Colon (tissue), 2 donors: Measurements from ENCODE around the gene RCVRN.

Source experiments
- FAIRE-seq: peaks from 2 replicates; lab custom pipeline; 2012; peaks lifted over from hg19 to GRCh38; lab: Jason Lieb, UNC
- donor health status: control.
- donor health status: control.

RCVRN gene

GRCh38 chr17:9905078-9905415 lies at the start of gene RCVRN:
Gene RCVRN, minus strand, starts transcription at chr17:9905271. Its CDS starts 91 bp downstream, at chr17:9905180.
- no peak for FAIRE-seq

- FAIRE-seq: no peak
These were observed 48.4 kb upstream of the RCVRN start for GRCh38 chr17:9953492-9953891.

GRCh38 chr17:9951803-9952202 lies 46.7 kb upstream of the RCVRN start:
- FAIRE-seq: no peak

GRCh38 chr17:9948928-9949327 lies 43.9 kb upstream of the RCVRN start:
- FAIRE-seq: no peak

- no peak for FAIRE-seq
These were observed 39.6 kb upstream of the RCVRN start for GRCh38 chr17:9944704-9945103.

GRCh38 chr17:9943343-9943742 lies 38.3 kb upstream of the RCVRN start:
- FAIRE-seq: no peak

GRCh38 chr17:9942885-9943284 lies 37.8 kb upstream of the RCVRN start:
- no peak for FAIRE-seq

- no peak for FAIRE-seq
These were observed 36.2 kb upstream of the RCVRN start for GRCh38 chr17:9941305-9941704.

GRCh38 chr17:9940841-9941240 lies 35.8 kb upstream of the RCVRN start:
- FAIRE-seq: no peak

GRCh38 chr17:9938764-9939163 lies 33.7 kb upstream of the RCVRN start:
- no peak for FAIRE-seq

- no peak for FAIRE-seq
These were observed 32.8 kb upstream of the RCVRN start for GRCh38 chr17:9937901-9938300.

- no peak for FAIRE-seq
These were observed 32.2 kb upstream of the RCVRN start for GRCh38 chr17:9937241-9937761.

- FAIRE-seq: no peak
These were observed 31.0 kb upstream of the RCVRN start for GRCh38 chr17:9936095-9936494.

GRCh38 chr17:9935408-9935807 lies 30.3 kb upstream of the RCVRN start:
- FAIRE-seq: no peak

GRCh38 chr17:9934331-9934730 lies 29.3 kb upstream of the RCVRN start:
- FAIRE-seq: no peak

GRCh38 chr17:9932491-9932890 lies 27.4 kb upstream of the RCVRN start:
- FAIRE-seq: no peak

- no peak for FAIRE-seq
These were observed 26.2 kb upstream of the RCVRN start for GRCh38 chr17:9931144-9931741.

GRCh38 chr17:9929871-9930270 lies 24.8 kb upstream of the RCVRN start:
- no peak for FAIRE-seq

GRCh38 chr17:9928601-9929333 lies 23.7 kb upstream of the RCVRN start:
- no peak for FAIRE-seq

GRCh38 chr17:9926150-9926804 lies 21.2 kb upstream of the RCVRN start:
- FAIRE-seq: no peak

- FAIRE-seq: no peak
These were observed 20.4 kb upstream of the RCVRN start for GRCh38 chr17:9925457-9925856.

- no peak for FAIRE-seq
These were observed 19.7 kb upstream of the RCVRN start for GRCh38 chr17:9924735-9925191.
